Activated B cell treated with CpG ODN at 0.5 μM for 24 hours (primary cell): ENCODE measurements around the gene TRPT1. TPM values are rescaled to one million over a fixed set of nuclear protein-coding genes. Genes with fewer than 3 reads are reported as not detected.

ENCODE experiments used
- ATAC-seq: fragments of 200-7000 bp; cut with Tn5 transposase; one replicate; pipeline ENCODE4 v1.10.0; 2021; ENCODE audit warnings: low read depth, mild to moderate bottlenecking, moderate library complexity
- CTCF ChIA-PET: fragments of 350-600 bp; sonication (Branson Sonifier 250); formaldehyde crosslinking; loops from one replicate; lab custom pipeline; 2021; ENCODE audit warnings: antibody characterized with exemption; lab: Charles Lee
- POLR2A ChIA-PET: fragments of 350-600 bp; sonication (Branson Sonifier 250); formaldehyde crosslinking; loops from one replicate; lab custom pipeline; 2021; ENCODE audit warnings: antibody characterized with exemption; lab: Charles Lee
- DNase-seq: peaks from one replicate; pipeline ENCODE4 v3.0.0; 2022
- H3K27ac Mint-ChIP-seq: one replicate; pipeline ENCODE4 v1.8.0; 2020; ENCODE audit warnings: mixed read lengths
- H3K27me3 Mint-ChIP-seq: one replicate; pipeline ENCODE4 v1.8.0; 2021; ENCODE audit warnings: mixed read lengths
- H3K36me3 Mint-ChIP-seq: one replicate; pipeline ENCODE4 v1.8.0; 2021; ENCODE audit warnings: low read depth, mixed read lengths
- H3K4me1 Mint-ChIP-seq: one replicate; pipeline ENCODE4 v1.8.0; 2021; ENCODE audit warnings: mixed read lengths
- H3K4me3 Mint-ChIP-seq: one replicate; pipeline ENCODE4 v1.8.0; 2020; ENCODE audit warnings: mild to moderate bottlenecking, mixed read lengths
- H3K9me3 Mint-ChIP-seq: one replicate; pipeline ENCODE4 v1.8.0; 2020; ENCODE audit warnings: mixed read lengths
- CTCF ChIP-seq: fragments of 200-600 bp; IDR thresholded peaks from one replicate; pipeline ENCODE4 v1.8.0; 2022; ENCODE audit warnings: antibody characterized with exemption, mild to moderate bottlenecking
- intact Hi-C: fragments of 100-400 bp; cut with micrococcal nuclease; formaldehyde crosslinking; loops from one replicate; pipeline ENCODE4 v1.15.1; 2024
- total RNA-seq: library from RNA; stranded (reverse); gene quantifications from 2 replicates; pipeline ENCODE4 v1.2.3, GENCODE V29; 2022

Gene TRPT1
- total RNA-seq, 1 donor from 2014 or later = 50.6 TPM

- DNase-seq (no peak), ATAC-seq (no peak)
- H3K9me3 Mint-ChIP-seq = no peaks in the 10 kb centered on the region
- H3K27ac Mint-ChIP-seq = no peak overlapping the region
- CTCF ChIA-PET = interaction anchor here (5.0 kb wide), 1 partner anchor 17 kb away, joined by 34 read pairs; the partner anchor contains the start of gene FERMT3
- H3K4me1 Mint-ChIP-seq = peaks cover 24% of the 10 kb centered on the region
- H3K27me3 Mint-ChIP-seq = no peaks in the 10 kb centered on the region
- intact Hi-C loops = no loop called here
- POLR2A ChIA-PET = interaction anchor here (0.7 to 12.7 kb wide), 7 partner anchors 14 to 1436 kb away, joined by 3 to 191 read pairs (median 4); partner anchors contain the start of genes FERMT3, FKBP2, STIP1 and TMEM179B
- no peak for TF ChIP-seq CTCF
- no peak overlapping the region for H3K4me3 Mint-ChIP-seq
- peaks cover 40% of the 10 kb centered on the region for H3K36me3 Mint-ChIP-seq
Observed at GRCh38 chr11:64223001-64223651, 2.9 kb downstream of the TRPT1 start.

GRCh38 chr11:64222651-64223000 is 3.4 kb downstream of the TRPT1 start:
- intact Hi-C loops = no loop called here
- TF ChIP-seq CTCF = no peak
- ATAC-seq = no peak
- CTCF ChIA-PET = no interaction called here
- Mint-ChIP-seq H3K4me1 (peaks cover 21% of the 10 kb centered on the region), H3K36me3 (peaks cover 42% of the 10 kb centered on the region), H3K9me3 (no peaks in the 10 kb centered on the region), H3K27ac (no peak overlapping the region), H3K4me3 (no peak overlapping the region), H3K27me3 (no peaks in the 10 kb centered on the region)
- no peak for DNase-seq
- POLR2A ChIA-PET = interaction anchor here (0.7 to 12.7 kb wide), 4 partner anchors 14 to 1435 kb away, joined by 3 to 191 read pairs (median 4); partner anchors contain the start of genes FERMT3, FKBP2 and TMEM179B

- no peak overlapping the region for H3K27ac Mint-ChIP-seq
- intact Hi-C loops = no loop called here
- no peak for ATAC-seq
- no peak overlapping the region for H3K4me3 Mint-ChIP-seq
- H3K9me3 Mint-ChIP-seq = no peaks in the 10 kb centered on the region
- DNase-seq = no peak
- H3K27me3 Mint-ChIP-seq = no peaks in the 10 kb centered on the region
- peaks cover 14% of the 10 kb centered on the region for H3K4me1 Mint-ChIP-seq
- H3K36me3 Mint-ChIP-seq = peaks cover 47% of the 10 kb centered on the region
- CTCF ChIA-PET = interaction anchor here (1.4 kb wide), 1 partner anchor 16 kb away, joined by 5 read pairs; no protein-coding TSS in a partner anchor
- POLR2A ChIA-PET = no interaction called here
- no peak for TF ChIP-seq CTCF
Observed at GRCh38 chr11:64220798-64221197, 5.2 kb downstream of the TRPT1 start.

- Mint-ChIP-seq H3K27me3 (no peaks in the 10 kb centered on the region), H3K36me3 (peaks cover 51% of the 10 kb centered on the region), H3K4me3 (no peak overlapping the region), H3K9me3 (no peaks in the 10 kb centered on the region), H3K27ac (no peak overlapping the region), H3K4me1 (peaks cover 17% of the 10 kb centered on the region)
- ChIA-PET POLR2A (no interaction called here), CTCF (no interaction called here)
- intact Hi-C loops = no loop called here
- DNase-seq = no peak
- ATAC-seq = no peak
- no peak for TF ChIP-seq CTCF
Observed at GRCh38 chr11:64220271-64220670, 5.7 kb downstream of the TRPT1 start.

- ChIA-PET POLR2A (interaction anchor here (0.9 to 6.3 kb wide), 2 partner anchors 14 to 51 kb away, joined by 3 to 37 read pairs; partner anchors contain the start of gene FERMT3), CTCF (no interaction called here)
- no peak overlapping the region for H3K4me3 Mint-ChIP-seq
- intact Hi-C loops = no loop called here
- H3K27ac Mint-ChIP-seq = no peak overlapping the region
- no peaks in the 10 kb centered on the region for H3K9me3 Mint-ChIP-seq
- H3K27me3 Mint-ChIP-seq = no peaks in the 10 kb centered on the region
- TF ChIP-seq CTCF = no peak
- no peak for DNase-seq
- H3K4me1 Mint-ChIP-seq = peaks cover 17% of the 10 kb centered on the region
- H3K36me3 Mint-ChIP-seq = peaks cover 56% of the 10 kb centered on the region
- no peak for ATAC-seq
Observed at GRCh38 chr11:64219755-64220154, 6.2 kb downstream of the TRPT1 start.
